ENCODE measurements around the gene SAC3D1. TPM values are rescaled to one million over a fixed set of nuclear protein-coding genes. Genes with fewer than 3 reads are reported as not detected.
A peak's percentile ranks its signal among the peaks of the same experiment; 100 is the strongest.

SAC3D1 gene
- total RNA-seq (2021; ENCODE audit: unreplicated experiment) (55.6 TPM), Bru-seq, nascent RNA (percentile 62 among the genes with signal in this experiment), BruChase-seq, experiment 1, labeled RNA remaining after a 2-hour chase (percentile 67 among the genes with signal in this experiment), BruChase-seq, experiment 2, labeled RNA remaining after a 6-hour chase (percentile 76 among the genes with signal in this experiment)
- polyA plus RNA-seq (2012; ENCODE audit: insufficient read length): 69.7 TPM
- long read RNA-seq, transcript SAC3D1-201 (2 exons, 1,566 nt): major isoform, 55 of 124 reads
- long read RNA-seq, transcript SAC3D1-203 (3 exons, 1,366 nt): minor isoform, 7 of 124 reads
- long read RNA-seq, partial matches to known transcripts: 0 of 124 reads
- long read RNA-seq, other reads (novel, unspliced or antisense): 57 of 124 reads

GRCh38 chr11:65040847-65041622 is at the start of gene SAC3D1:
Gene SAC3D1 (plus strand): TSS chr11:65041210. CDS start chr11:65041293, 83 bp downstream.
- DNase-seq (ENCODE audit: low read depth, low spot score): peak; percentile 85
- in situ Hi-C loops (cut with HindIII; ENCODE audit: low pct_unique_long_range_greater_than_20kb, low sequenced_read_pairs): no loop called here
- no peaks in the 10 kb centered on the region for H3K9me3 ChIP-seq (ENCODE audit: control insufficient read depth, insufficient read depth, low read depth, low read length)
- ChIA-PET CTCF (interaction anchor here (0.6 to 0.7 kb wide), 3 partner anchors 27 to 158 kb away, joined by 3 read pairs; no protein-coding TSS in a partner anchor), POLR2A (interaction anchor here (0.6 kb wide), 2 partner anchors 10 to 57 kb away, joined by 3 to 11 read pairs; no protein-coding TSS in a partner anchor)
- peak within 1 kb of the TSS; percentile 60 to 82 for H3K4me3 ChIP-seq (ENCODE audit: low read depth in 2 of 2, low read length in 2 of 2)
- ATAC-seq: peak; percentile 97
- H3K36me3 ChIP-seq (ENCODE audit: control insufficient read depth, insufficient read depth, low read length): no peaks in the 10 kb centered on the region
- BruUV-seq (replicated peaks): no TSS peak
- no peak for TF ChIP-seq TCF7L2 (IDR thresholded peaks at IDR 0.05; ENCODE audit: low read depth, low read length)
- TF ChIP-seq, protein P1, sequence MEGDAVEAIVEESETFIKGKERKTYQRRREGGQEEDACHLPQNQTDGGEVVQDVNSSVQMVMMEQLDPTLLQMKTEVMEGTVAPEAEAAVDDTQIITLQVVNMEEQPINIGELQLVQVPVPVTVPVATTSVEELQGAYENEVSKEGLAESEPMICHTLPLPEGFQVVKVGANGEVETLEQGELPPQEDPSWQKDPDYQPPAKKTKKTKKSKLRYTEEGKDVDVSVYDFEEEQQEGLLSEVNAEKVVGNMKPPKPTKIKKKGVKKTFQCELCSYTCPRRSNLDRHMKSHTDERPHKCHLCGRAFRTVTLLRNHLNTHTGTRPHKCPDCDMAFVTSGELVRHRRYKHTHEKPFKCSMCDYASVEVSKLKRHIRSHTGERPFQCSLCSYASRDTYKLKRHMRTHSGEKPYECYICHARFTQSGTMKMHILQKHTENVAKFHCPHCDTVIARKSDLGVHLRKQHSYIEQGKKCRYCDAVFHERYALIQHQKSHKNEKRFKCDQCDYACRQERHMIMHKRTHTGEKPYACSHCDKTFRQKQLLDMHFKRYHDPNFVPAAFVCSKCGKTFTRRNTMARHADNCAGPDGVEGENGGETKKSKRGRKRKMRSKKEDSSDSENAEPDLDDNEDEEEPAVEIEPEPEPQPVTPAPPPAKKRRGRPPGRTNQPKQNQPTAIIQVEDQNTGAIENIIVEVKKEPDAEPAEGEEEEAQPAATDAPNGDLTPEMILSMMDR (IDR thresholded peaks at IDR 0.05): no peak
- peak; percentile 95 for TF ChIP-seq POLR2AphosphoS5 (IDR thresholded peaks at IDR 0.05; ENCODE audit: low read depth, low read length)
- TF ChIP-seq SIN3A (IDR thresholded peaks at IDR 0.05; ENCODE audit: borderline replicate concordance, insufficient read depth, low read depth, low read length): peak; percentile 69; the same call in 1 of the 2 replicates
- no peak for TF ChIP-seq REST (IDR thresholded peaks at IDR 0.05; ENCODE audit: insufficient read depth in 1 of 2, low read depth in 2 of 2, low read length in 1 of 2)
- H3K27ac ChIP-seq (ENCODE audit: low read length): peak within 1 kb of the TSS; percentile 93
- intact Hi-C loops (cut with micrococcal nuclease; ENCODE audit: unreplicated experiment): no loop called here
- H3K4me1 ChIP-seq (ENCODE audit: control insufficient read depth, insufficient read depth, low read length): peaks cover 16% of the 10 kb centered on the region
- no peaks in the 10 kb centered on the region for H3K27me3 ChIP-seq (ENCODE audit: control insufficient read depth, insufficient read depth, low read length)

GRCh38 chr11:64994318-64994717 is 46.7 kb upstream of the SAC3D1 start:
- Histone ChIP-seq H3K27me3 (ENCODE audit: control insufficient read depth, insufficient read depth, low read length) (no peaks in the 10 kb centered on the region), H3K9me3 (ENCODE audit: control insufficient read depth, insufficient read depth, low read depth, low read length) (no peaks in the 10 kb centered on the region), H3K4me3 (ENCODE audit: low read depth in 2 of 2, low read length in 2 of 2) (no peak overlapping the region), H3K4me1 (ENCODE audit: control insufficient read depth, insufficient read depth, low read length) (peaks cover 4% of the 10 kb centered on the region; the same call in 1 of the 2 replicates), H3K36me3 (ENCODE audit: control insufficient read depth, insufficient read depth, low read length) (no peaks in the 10 kb centered on the region), H3K27ac (ENCODE audit: low read length) (no peak overlapping the region)
- in situ Hi-C loops (cut with HindIII; ENCODE audit: low pct_unique_long_range_greater_than_20kb, low sequenced_read_pairs) (no loop called here), intact Hi-C loops (cut with micrococcal nuclease; ENCODE audit: unreplicated experiment) (no loop called here)
- no TSS peak for BruUV-seq (replicated peaks)
- ChIA-PET POLR2A (no interaction called here), CTCF (no interaction called here)
- no peak for TF ChIP-seq POLR2AphosphoS5 (IDR thresholded peaks at IDR 0.05; ENCODE audit: low read depth, low read length)
- no peak for TF ChIP-seq REST (IDR thresholded peaks at IDR 0.05; ENCODE audit: insufficient read depth in 1 of 2, low read depth in 2 of 2, low read length in 1 of 2)
- no peak for TF ChIP-seq SIN3A (IDR thresholded peaks at IDR 0.05; ENCODE audit: borderline replicate concordance, insufficient read depth, low read depth, low read length)
- TF ChIP-seq, protein P1 (IDR thresholded peaks at IDR 0.05): no peak
- TF ChIP-seq TCF7L2 (IDR thresholded peaks at IDR 0.05; ENCODE audit: low read depth, low read length): no peak
- ATAC-seq (no peak), DNase-seq (ENCODE audit: low read depth, low spot score) (no peak)

Data from Panc1 (cell line).